VCaP (cell line): ENCODE data around the gene CTNNB1.

Experiments
- H3K27ac ChIP-seq: fragments of 450-650 bp; 2 replicates; pipeline ENCODE4 v1.5.1; 2017
- CTCF ChIP-seq: fragments of 450-650 bp; conservative IDR thresholded peaks from 2 replicates; pipeline ENCODE4 v1.5.1; 2017; ENCODE audit warnings: mild to moderate bottlenecking, moderate library complexity

Gene CTNNB1

GRCh38 chr3:41199866-41200668 is 762 bp downstream of the CTNNB1 start:
- TF ChIP-seq CTCF: no peak
- H3K27ac ChIP-seq: peak overlapping the region; percentile 93

GRCh38 chr3:41200669-41201021 is 1.3 kb downstream of the CTNNB1 start:
- no peak for TF ChIP-seq CTCF
- peak overlapping the region; percentile 93 for H3K27ac ChIP-seq

DNA sequence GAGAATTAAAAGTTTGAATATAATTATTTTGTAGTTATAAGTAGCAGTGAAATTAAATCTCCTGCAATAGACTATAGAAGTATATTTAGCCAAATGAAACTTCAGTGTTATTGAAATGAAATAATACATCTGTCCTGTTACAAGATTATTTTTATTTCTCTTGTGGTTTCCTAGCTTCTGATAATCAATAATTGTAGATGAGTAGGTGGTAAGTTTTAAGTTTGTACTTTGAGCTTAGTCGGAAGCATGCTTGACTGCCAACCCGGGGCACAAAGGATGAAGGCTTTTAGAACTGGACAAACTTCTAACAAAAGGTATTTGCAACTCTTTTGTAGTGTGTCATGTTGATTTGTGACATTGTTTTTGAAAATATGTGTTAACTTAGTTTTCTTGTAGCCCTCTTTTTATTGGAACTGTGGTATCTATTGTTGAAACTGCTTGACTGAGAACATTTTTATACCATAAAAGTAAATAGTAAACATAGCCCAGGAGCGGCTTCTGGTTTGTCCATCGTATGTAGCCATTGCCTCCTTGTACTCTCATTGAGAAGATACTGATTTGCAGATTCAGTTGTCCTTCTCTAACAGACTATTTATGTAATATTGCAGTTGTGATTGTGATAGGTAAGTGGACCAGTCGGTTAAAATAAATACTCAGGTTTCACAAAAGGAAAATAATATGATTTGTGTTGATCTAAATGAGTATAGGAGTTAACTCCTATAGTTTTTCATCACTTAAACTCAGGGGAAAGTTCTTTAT is 2.9 kb downstream of the CTNNB1 start:
- no peak for TF ChIP-seq CTCF
- H3K27ac ChIP-seq: no peak overlapping the region

- H3K27ac ChIP-seq: no peak overlapping the region
- peak; percentile 82 for TF ChIP-seq CTCF
Measured at GRCh38 chr3:41202834-41203345, 3.6 kb downstream of the CTNNB1 start.

DNA sequence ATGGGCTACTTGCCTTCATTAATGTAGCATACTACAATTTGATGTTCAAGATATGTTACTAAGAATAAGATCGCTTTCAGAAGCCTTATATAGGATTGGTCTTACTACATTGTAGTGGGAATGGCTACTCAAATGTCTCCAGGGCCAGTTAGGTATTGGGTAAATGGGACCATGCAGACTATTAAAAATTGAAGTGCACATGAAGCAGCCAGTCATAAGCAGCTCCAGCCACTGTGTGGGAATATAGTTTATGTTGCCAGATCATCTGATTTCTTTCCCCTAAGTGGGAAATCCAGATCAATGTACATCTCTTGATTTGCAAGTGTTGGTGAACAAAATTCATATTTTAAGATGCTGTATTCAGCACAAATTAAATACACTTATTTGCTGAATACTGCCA is 5.1 kb downstream of the CTNNB1 start:
- H3K27ac ChIP-seq: no peak overlapping the region
- TF ChIP-seq CTCF: no peak

DNA sequence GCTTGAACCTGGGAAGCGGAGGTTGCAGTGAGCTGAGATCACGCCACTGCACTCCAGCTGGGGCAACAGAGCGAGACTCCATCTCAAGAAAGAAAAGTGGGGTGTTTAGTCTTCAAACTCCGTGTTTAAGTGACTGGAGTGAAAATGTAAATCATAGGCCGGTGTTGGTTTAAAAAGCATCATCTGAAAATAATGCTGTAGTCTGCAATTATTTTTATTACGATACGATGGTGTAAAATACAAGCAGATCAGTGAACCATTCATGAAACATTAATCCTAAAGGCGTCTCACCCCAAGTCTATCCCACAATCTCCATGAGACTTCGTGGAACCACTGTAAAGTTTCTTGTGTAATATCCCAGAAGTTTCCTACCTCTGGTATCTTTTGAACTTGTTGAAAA is 6.3 kb downstream of the CTNNB1 start:
- TF ChIP-seq CTCF: no peak
- H3K27ac ChIP-seq: no peak overlapping the region

DNA sequence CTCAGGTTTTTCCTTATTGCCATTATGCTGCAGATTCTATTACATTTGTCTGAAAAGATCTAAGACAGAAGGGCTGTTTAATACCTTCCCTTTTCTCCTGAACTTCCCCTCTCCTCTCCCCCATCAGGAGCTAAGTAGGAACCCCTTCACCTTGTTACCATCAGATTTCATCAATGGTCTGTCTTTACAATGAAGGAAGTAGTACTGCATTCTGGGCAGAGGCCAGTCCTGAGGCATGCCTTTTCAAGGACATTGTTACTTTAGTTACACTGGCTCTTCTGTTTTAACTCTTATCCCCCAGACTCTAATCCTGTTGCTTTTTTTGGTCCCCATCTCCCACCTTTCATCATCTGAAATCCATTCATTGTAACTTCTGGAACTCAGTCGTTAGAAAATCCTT is 8.1 kb downstream of the CTNNB1 start:
- H3K27ac ChIP-seq: no peak overlapping the region
- no peak for TF ChIP-seq CTCF
